Mesodermal cell (in vitro differentiated cells): Measurements from ENCODE around the gene KCTD20. TPM values are rescaled to one million over a fixed set of nuclear protein-coding genes. Genes with fewer than 3 reads are reported as not detected.
"Not testable (repeated sequence)": the region's sequence is repeated elsewhere in the genome, so short reads cannot be mapped to it uniquely, and the experiment has no call there.

Experiments used
- H3K27ac ChIP-seq: 2 replicates; pipeline ENCODE4 v1.7.0; 2013; ENCODE audit warnings: mild to moderate bottlenecking, low read depth, low read length, moderate library complexity; ENCODE audit not compliant: severe bottlenecking
- H3K36me3 ChIP-seq: 2 replicates; pipeline ENCODE4 v1.7.1; 2013; ENCODE audit warnings: mild to moderate bottlenecking, low read length, moderate library complexity; ENCODE audit not compliant: control insufficient read depth, insufficient read depth
- H3K4me1 ChIP-seq: one replicate; pipeline ENCODE4 v1.7.1; 2013; ENCODE audit warnings: mild to moderate bottlenecking, low read length; ENCODE audit not compliant: insufficient read depth, control insufficient read depth, poor library complexity, severe bottlenecking
- H3K4me3 ChIP-seq: 2 replicates; pipeline ENCODE4 v1.7.0; 2013; ENCODE audit warnings: low read length, control low read depth, mild to moderate bottlenecking; ENCODE audit not compliant: insufficient read depth, poor library complexity, severe bottlenecking; ENCODE audit errors: extremely low read depth
- H3K9me3 ChIP-seq: 2 replicates; pipeline ENCODE4 v1.7.1; 2013; ENCODE audit warnings: mild to moderate bottlenecking, low read length, moderate library complexity; ENCODE audit not compliant: control insufficient read depth
- WGBS, 2 experiments: methylation state at CpG; one replicate each; pipeline ENCODE4 v1.1.5; 2013; ENCODE audit warnings: missing lambda C conversion rate in 2 of 2; ENCODE audit not compliant: insufficient coverage in 2 of 2; 5-methylcytosine and 5-hydroxymethylcytosine counted together
- polyA plus RNA-seq, 2 experiments: library from polyadenylated mRNA; stranded (reverse); fragments of 50-300 nt; gene quantifications; one replicate each; pipeline ENCODE4 v1.2.3, GENCODE V29; 2013

The KCTD20 gene
- polyA plus RNA-seq (2013, experiment 1 of 2), result 54.9 TPM
- 51.7 TPM for polyA plus RNA-seq (2013, experiment 2 of 2)

- no peaks in the 10 kb centered on the region for H3K9me3 ChIP-seq
- WGBS, 2 experiments, result 1% methylated on average over 66 to 72 of the region's 91 CpGs
Measured at GRCh38 chr6:36442671-36443470, at the start of gene KCTD20, which contains the start of gene PXT1. KCTD20 (plus strand) TSS chr6:36443000; CDS start chr6:36470098, 27,098 bp downstream. PXT1 (minus strand) TSS chr6:36442854; CDS start chr6:36426082, 16,772 bp downstream.

DNA sequence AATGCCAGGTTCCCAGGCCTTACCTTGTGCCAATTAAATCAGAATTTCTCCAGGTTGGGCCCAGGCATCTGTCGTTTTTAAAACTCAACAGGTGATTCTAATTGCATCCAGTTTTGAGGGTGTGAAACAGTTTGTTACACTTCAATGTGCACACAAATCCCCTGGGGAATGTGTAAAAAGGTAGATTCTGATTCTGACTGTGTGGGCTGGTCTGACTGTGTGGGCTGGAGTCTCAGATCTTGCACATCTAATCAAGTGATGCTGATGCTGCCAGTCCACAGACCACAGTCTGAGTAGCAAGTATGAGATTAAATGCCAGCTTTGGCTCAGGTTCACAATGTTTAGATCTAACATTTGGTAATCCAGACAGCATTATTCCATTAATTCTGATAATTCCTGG, 42.8 kb upstream of the KCTD20 start:
- Histone ChIP-seq H3K4me3 (no peak overlapping the region), H3K9me3 (no peaks in the 10 kb centered on the region), H3K4me1 (peaks cover 4% of the 10 kb centered on the region), H3K27ac (no peak overlapping the region), H3K36me3 (no peaks in the 10 kb centered on the region)
- 89 to 100% methylated on average over 1 of the region's 1 CpG for WGBS, 2 experiments

More at GRCh38 chr6:36442671-36443470, at the start of gene KCTD20, which contains the start of gene PXT1:
- Histone ChIP-seq H3K27ac (peak within 1 kb of the TSS; percentile 95), H3K36me3 (peaks cover 10% of the 10 kb centered on the region), H3K4me3 (peak within 1 kb of the TSS; percentile 90), H3K4me1 (peaks cover 28% of the 10 kb centered on the region)

DNA sequence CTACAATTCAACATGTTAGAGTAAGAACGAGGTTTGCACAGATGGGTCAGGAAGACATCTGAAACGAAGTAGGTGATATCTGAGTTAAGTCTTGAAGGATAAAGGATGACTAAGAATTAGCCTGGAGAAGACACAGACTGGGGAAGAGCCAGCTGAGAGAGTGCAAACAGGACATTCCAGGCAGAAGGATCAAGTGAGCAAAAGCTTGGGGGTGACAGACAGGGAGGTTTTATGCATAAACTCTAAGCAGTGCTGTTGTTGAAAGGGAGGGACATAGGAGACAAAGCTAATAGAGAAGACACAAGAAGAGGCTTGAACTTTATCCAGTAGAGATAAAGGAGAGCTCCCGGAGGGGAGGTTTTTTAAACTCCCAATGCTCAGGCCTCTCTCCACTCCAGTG, 40.3 kb upstream of the KCTD20 start:
- no peaks in the 10 kb centered on the region for H3K9me3 ChIP-seq
- no peaks in the 10 kb centered on the region for H3K36me3 ChIP-seq
- H3K4me1 ChIP-seq, result peaks cover 4% of the 10 kb centered on the region
- no peak overlapping the region for H3K4me3 ChIP-seq
- no peak overlapping the region for H3K27ac ChIP-seq
- WGBS, 2 experiments, result 83 to 92% methylated on average over 2 to 3 of the region's 3 CpGs

GRCh38 chr6:36404164-36404563, 38.6 kb upstream of the KCTD20 start:
- H3K27ac ChIP-seq, result no peak overlapping the region
- WGBS, 2 experiments, result 93% methylated on average over 3 of the region's 4 CpGs; no CpG with 5 or more reads in 1 of the 2 experiments
- no peaks in the 10 kb centered on the region for H3K36me3 ChIP-seq
- peaks cover 4% of the 10 kb centered on the region for H3K4me1 ChIP-seq
- no peaks in the 10 kb centered on the region for H3K9me3 ChIP-seq
- H3K4me3 ChIP-seq, result no peak overlapping the region

DNA sequence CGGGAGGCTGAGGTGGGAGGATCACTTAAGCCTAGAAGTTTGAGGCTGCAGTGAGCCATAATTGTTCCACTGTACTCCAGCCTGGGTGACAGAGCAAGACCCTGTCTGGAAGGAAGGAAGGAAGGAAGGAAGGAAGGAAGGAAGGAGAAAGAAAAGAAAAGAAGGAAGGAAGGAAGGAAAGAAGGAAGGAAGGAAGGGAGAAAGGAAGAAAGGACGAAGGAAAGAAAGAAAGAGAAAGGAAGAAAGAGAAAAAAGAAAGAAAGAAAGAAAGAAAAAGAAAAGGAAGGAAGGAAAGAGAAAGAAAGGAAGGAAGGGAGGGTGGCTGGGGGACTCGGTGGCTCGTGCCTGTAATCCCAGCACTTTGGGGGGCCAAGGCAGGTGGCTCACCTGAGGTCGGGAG, 33.1 kb upstream of the KCTD20 start:
- 79 to 85% methylated on average over 4 to 5 of the region's 5 CpGs for WGBS, 2 experiments
- H3K27ac ChIP-seq, H3K36me3 ChIP-seq, H3K4me1 ChIP-seq, H3K4me3 ChIP-seq, H3K9me3 ChIP-seq: not testable (repeated sequence)

DNA sequence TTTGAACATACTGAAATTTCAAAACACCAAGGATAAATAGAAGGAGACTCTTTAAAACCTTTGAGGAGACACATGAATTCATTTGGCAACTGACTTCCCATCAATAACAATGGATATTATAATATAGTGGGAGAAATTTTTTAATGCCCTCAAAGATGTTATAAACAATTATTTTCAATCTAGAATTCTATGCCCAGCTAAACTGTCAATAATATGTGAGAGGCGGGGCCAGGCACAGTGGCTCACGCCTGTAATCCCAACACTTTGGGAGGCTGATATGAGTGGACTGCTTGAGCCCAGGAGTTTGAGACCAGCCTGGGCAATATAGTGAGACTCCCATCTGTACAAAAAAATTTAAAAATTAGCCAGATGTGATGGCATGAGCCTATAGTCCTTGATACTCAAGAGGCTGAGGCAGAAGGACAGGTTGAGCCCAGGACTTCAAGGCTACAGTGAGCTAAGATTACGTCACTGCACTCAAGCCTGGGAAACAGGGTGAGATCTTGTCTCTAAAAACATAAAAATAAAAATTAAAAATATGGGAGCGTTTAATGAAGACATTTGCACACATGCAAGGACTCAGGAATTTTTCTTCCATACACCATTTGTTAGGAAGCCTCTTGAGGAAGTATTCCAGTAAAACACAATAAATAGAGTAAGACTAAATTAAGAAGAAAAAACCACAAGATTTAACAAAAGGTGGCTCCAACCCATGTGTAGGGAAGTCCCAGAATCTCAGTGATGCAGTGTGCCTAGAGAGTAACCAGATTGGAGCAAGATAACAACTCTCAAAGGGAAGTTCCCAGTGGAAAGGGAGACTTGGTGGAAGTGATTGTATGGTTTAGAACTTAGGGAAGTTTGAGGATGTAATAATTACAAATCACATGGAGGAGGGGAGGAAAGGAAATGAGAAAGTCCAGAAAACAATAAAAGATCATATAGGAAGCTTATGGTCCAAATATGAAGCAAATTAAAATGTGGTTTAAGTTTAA, 29.0 kb upstream of the KCTD20 start:
- Histone ChIP-seq H3K4me3 (no peak overlapping the region), H3K9me3 (no peaks in the 10 kb centered on the region), H3K36me3 (no peaks in the 10 kb centered on the region), H3K27ac (no peak overlapping the region), H3K4me1 (peaks cover 4% of the 10 kb centered on the region)
- 93% methylated on average over 2 of the region's 4 CpGs; no CpG with 5 or more reads in 1 of the 2 experiments for WGBS, 2 experiments

DNA sequence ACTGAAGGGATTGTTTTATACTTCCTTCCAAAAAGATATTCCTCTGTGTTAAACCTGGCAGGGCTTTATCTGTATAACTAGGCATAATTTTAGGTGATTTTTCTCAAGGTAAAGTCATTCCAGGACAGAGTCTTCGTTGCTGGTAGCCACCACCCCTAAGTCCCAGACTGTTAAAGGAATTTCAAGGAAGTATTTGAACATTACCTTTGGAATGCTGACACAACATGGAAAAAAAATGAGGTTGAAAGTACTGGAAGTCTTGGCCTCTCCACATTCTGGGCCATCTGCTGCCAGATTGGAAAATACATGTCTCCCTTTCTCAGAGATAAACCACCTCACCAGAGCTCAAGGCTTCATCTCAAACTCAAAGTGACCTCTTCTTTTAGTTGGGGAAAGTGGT, 28.3 kb upstream of the KCTD20 start:
- H3K36me3 ChIP-seq, result no peaks in the 10 kb centered on the region
- no peaks in the 10 kb centered on the region for H3K9me3 ChIP-seq
- 67% methylated on average over 1 of the region's 1 CpG; no CpG with 5 or more reads in 1 of the 2 experiments for WGBS, 2 experiments
- peaks cover 4% of the 10 kb centered on the region for H3K4me1 ChIP-seq
- no peak overlapping the region for H3K4me3 ChIP-seq
- no peak overlapping the region for H3K27ac ChIP-seq

- no peak overlapping the region for H3K27ac ChIP-seq
- H3K4me3 ChIP-seq, result no peak overlapping the region
- WGBS, 2 experiments, result 60% methylated on average over 1 of the region's 3 CpGs; no CpG with 5 or more reads in 1 of the 2 experiments
- H3K36me3 ChIP-seq, result no peaks in the 10 kb centered on the region
- no peaks in the 10 kb centered on the region for H3K9me3 ChIP-seq
- peaks cover 8% of the 10 kb centered on the region for H3K4me1 ChIP-seq
Measured at GRCh38 chr6:36418558-36418957, 24.2 kb upstream of the KCTD20 start.

- H3K4me3 ChIP-seq, result no peak overlapping the region
- no peaks in the 10 kb centered on the region for H3K9me3 ChIP-seq
- WGBS, 2 experiments, result 100% methylated on average over 1 of the region's 1 CpG; no CpG with 5 or more reads in 1 of the 2 experiments
- H3K36me3 ChIP-seq, result no peaks in the 10 kb centered on the region
- no peak overlapping the region for H3K27ac ChIP-seq
- H3K4me1 ChIP-seq, result peaks cover 8% of the 10 kb centered on the region
Measured at GRCh38 chr6:36419310-36419709, 23.5 kb upstream of the KCTD20 start.

GRCh38 chr6:36422714-36423100, 20.1 kb upstream of the KCTD20 start:
- peak overlapping the region; percentile 83 for H3K27ac ChIP-seq
- WGBS, 2 experiments, result 85% methylated on average over 2 of the region's 4 CpGs; no CpG with 5 or more reads in 1 of the 2 experiments

More at GRCh38 chr6:36422714-36423100, 20.1 kb upstream of the KCTD20 start:
- no peaks in the 10 kb centered on the region for H3K9me3 ChIP-seq
- H3K36me3 ChIP-seq, result no peaks in the 10 kb centered on the region
- H3K4me1 ChIP-seq, result peaks cover 8% of the 10 kb centered on the region
- peak overlapping the region; percentile 20 for H3K4me3 ChIP-seq
